Measurements from ENCODE around the gene ABCA10. TPM values are rescaled to one million over a fixed set of nuclear protein-coding genes. Genes with fewer than 3 reads are reported as not detected.

Gene ABCA10
- total and polyA plus RNA-seq, 2 experiments from 2014 or later = not detected

GRCh38 chr17:69271023-69271422 lies 42.4 kb upstream of the ABCA10 start:
- H3K4me1 ChIP-seq (ENCODE audit: insufficient read depth) = no peaks in the 10 kb centered on the region

More at GRCh38 chr17:69271023-69271422, 42.4 kb upstream of the ABCA10 start:
- no peak overlapping the region for H3K4me3 Mint-ChIP-seq
- no peaks in the 10 kb centered on the region for H3K36me3 Mint-ChIP-seq (ENCODE audit: low read depth)
- H3K4me1 Mint-ChIP-seq = no peaks in the 10 kb centered on the region
- no peaks in the 10 kb centered on the region for H3F3A ChIP-seq (replicated peaks; ENCODE audit: low read depth)
- no peak for TF ChIP-seq EZH2phosphoT487 (IDR thresholded peaks at IDR 0.05; ENCODE audit: unreplicated experiment)
- no peak for TF ChIP-seq POLR2AphosphoS5 (IDR thresholded peaks at IDR 0.05; ENCODE audit: low read depth)
- no peak for TF ChIP-seq STAT1 (IDR thresholded peaks at IDR 0.05; ENCODE audit: unreplicated experiment)
- no peak for TF ChIP-seq EZH2 (IDR thresholded peaks at IDR 0.05; ENCODE audit: low read depth, unreplicated experiment)
- no peak for TF ChIP-seq NANOG (IDR thresholded peaks at IDR 0.05; ENCODE audit: borderline replicate concordance)
- TF ChIP-seq ZNF114 (CRISPR knock-in tag; IDR thresholded peaks at IDR 0.05) = no peak
- no peak for TF ChIP-seq CREB1 (CRISPR knock-in tag; IDR thresholded peaks at IDR 0.05; ENCODE audit: low read depth)
- no peak for TF ChIP-seq ETS1 (IDR thresholded peaks at IDR 0.05)
- no peak for TF ChIP-seq REST (IDR thresholded peaks at IDR 0.05; ENCODE audit: unreplicated experiment)
- TF ChIP-seq CTCF (conservative IDR thresholded peaks at IDR 0.05; ENCODE audit: low read depth in 2 of 2) = no peak
- TF ChIP-seq JUNB (IDR thresholded peaks at IDR 0.05; ENCODE audit: unreplicated experiment) = no peak
- no peak for TF ChIP-seq ZNF331 (CRISPR knock-in tag; IDR thresholded peaks at IDR 0.05; ENCODE audit: low read depth)
- TF ChIP-seq, protein P1, sequence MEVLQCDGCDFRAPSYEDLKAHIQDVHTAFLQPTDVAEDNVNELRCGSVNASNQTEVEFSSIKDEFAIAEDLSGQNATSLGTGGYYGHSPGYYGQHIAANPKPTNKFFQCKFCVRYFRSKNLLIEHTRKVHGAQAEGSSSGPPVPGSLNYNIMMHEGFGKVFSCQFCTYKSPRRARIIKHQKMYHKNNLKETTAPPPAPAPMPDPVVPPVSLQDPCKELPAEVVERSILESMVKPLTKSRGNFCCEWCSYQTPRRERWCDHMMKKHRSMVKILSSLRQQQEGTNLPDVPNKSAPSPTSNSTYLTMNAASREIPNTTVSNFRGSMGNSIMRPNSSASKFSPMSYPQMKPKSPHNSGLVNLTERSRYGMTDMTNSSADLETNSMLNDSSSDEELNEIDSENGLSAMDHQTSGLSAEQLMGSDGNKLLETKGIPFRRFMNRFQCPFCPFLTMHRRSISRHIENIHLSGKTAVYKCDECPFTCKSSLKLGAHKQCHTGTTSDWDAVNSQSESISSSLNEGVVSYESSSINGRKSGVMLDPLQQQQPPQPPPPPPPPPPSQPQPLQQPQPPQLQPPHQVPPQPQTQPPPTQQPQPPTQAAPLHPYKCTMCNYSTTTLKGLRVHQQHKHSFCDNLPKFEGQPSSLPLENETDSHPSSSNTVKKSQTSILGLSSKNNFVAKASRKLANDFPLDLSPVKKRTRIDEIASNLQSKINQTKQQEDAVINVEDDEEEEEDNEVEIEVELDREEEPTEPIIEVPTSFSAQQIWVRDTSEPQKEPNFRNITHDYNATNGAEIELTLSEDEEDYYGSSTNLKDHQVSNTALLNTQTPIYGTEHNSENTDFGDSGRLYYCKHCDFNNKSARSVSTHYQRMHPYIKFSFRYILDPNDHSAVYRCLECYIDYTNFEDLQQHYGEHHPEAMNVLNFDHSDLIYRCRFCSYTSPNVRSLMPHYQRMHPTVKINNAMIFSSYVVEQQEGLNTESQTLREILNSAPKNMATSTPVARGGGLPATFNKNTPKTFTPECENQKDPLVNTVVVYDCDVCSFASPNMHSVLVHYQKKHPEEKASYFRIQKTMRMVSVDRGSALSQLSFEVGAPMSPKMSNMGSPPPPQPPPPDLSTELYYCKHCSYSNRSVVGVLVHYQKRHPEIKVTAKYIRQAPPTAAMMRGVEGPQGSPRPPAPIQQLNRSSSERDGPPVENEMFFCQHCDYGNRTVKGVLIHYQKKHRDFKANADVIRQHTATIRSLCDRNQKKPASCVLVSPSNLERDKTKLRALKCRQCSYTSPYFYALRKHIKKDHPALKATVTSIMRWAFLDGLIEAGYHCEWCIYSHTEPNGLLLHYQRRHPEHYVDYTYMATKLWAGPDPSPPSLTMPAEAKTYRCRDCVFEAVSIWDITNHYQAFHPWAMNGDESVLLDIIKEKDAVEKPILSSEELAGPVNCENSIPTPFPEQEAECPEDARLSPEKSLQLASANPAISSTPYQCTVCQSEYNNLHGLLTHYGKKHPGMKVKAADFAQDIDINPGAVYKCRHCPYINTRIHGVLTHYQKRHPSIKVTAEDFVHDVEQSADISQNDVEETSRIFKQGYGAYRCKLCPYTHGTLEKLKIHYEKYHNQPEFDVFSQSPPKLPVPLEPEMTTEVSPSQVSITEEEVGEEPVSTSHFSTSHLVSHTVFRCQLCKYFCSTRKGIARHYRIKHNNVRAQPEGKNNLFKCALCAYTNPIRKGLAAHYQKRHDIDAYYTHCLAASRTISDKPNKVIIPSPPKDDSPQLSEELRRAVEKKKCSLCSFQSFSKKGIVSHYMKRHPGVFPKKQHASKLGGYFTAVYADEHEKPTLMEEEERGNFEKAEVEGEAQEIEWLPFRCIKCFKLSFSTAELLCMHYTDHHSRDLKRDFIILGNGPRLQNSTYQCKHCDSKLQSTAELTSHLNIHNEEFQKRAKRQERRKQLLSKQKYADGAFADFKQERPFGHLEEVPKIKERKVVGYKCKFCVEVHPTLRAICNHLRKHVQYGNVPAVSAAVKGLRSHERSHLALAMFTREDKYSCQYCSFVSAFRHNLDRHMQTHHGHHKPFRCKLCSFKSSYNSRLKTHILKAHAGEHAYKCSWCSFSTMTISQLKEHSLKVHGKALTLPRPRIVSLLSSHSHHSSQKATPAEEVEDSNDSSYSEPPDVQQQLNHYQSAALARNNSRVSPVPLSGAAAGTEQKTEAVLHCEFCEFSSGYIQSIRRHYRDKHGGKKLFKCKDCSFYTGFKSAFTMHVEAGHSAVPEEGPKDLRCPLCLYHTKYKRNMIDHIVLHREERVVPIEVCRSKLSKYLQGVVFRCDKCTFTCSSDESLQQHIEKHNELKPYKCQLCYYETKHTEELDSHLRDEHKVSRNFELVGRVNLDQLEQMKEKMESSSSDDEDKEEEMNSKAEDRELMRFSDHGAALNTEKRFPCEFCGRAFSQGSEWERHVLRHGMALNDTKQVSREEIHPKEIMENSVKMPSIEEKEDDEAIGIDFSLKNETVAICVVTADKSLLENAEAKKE (CRISPR knock-in tag; IDR thresholded peaks at IDR 0.05) = no peak
- no peak for DNase-seq (ENCODE audit: low spot score)
- no peaks in the 10 kb centered on the region for H3K27me3 ChIP-seq (ENCODE audit: insufficient read depth)
- no peaks in the 10 kb centered on the region for H4K20me1 ChIP-seq (replicated peaks; ENCODE audit: insufficient read depth)
- H3K4me2 ChIP-seq = no peak overlapping the region
- ATAC-seq = no peak
- H3K27ac Mint-ChIP-seq = no peak overlapping the region
- H2AFZ ChIP-seq = no peak overlapping the region
- H3K4me3 ChIP-seq = no peak overlapping the region
- peaks cover 4% of the 10 kb centered on the region for H3K27me3 Mint-ChIP-seq (ENCODE audit: insufficient read depth, low read depth, poor library complexity)
- no peaks in the 10 kb centered on the region for H3K9me2 ChIP-seq (ENCODE audit: insufficient read depth)
- H3K79me2 ChIP-seq (replicated peaks; ENCODE audit: insufficient read depth) = no peaks in the 10 kb centered on the region
- no peaks in the 10 kb centered on the region for H3K36me3 ChIP-seq (ENCODE audit: insufficient read depth)
- H3K9me3 Mint-ChIP-seq = no peaks in the 10 kb centered on the region
- H3K27ac ChIP-seq (ENCODE audit: low read depth) = no peak overlapping the region
